Measurements from ENCODE around the gene BAHD1. TPM values are rescaled to one million over a fixed set of nuclear protein-coding genes. Genes with fewer than 3 reads are reported as not detected.

Gene BAHD1
- polyA plus RNA-seq, 1 donor, result 22.8 TPM

- DNase-seq, result no peak
Observed at GRCh38 chr15:40495516-40495915, 54.8 kb downstream of the BAHD1 start.

GRCh38 chr15:40498418-40498817, 57.7 kb downstream of the BAHD1 start:
- DNase-seq, result no peak

GRCh38 chr15:40498891-40499290, 58.1 kb downstream of the BAHD1 start:
- DNase-seq, result no peak

DNA sequence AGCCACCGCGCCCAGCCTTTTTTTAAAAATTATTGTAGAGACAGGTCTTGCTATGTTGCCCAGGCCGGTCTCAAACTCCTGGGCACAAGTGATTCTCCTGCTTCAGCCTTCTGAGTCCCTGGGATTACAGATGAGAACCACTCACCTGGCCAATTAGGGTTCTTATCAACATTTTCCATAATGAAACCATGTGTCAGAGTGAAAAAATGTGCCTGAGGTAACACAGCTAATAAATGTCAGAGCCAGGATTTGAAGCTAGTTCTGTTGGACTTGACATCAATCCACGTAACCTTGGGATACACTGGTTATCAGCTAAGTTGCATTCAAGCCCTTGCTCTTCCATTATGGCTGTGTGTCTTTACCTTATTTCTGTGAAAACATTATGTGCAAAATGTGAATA, 59.2 kb downstream of the BAHD1 start:
- no peak for DNase-seq

- DNase-seq, result no peak
Observed at GRCh38 chr15:40500568-40501330, 60.0 kb downstream of the BAHD1 start.

- no peak for DNase-seq
Observed at GRCh38 chr15:40501487-40501886, 60.7 kb downstream of the BAHD1 start.

- DNase-seq, result peak; percentile 83
Observed at GRCh38 chr15:40506964-40507571, 66.3 kb downstream of the BAHD1 start.

GRCh38 chr15:40508216-40508615, 67.5 kb downstream of the BAHD1 start:
- no peak for DNase-seq

GRCh38 chr15:40510201-40510600, 69.4 kb downstream of the BAHD1 start:
- no peak for DNase-seq

DNA sequence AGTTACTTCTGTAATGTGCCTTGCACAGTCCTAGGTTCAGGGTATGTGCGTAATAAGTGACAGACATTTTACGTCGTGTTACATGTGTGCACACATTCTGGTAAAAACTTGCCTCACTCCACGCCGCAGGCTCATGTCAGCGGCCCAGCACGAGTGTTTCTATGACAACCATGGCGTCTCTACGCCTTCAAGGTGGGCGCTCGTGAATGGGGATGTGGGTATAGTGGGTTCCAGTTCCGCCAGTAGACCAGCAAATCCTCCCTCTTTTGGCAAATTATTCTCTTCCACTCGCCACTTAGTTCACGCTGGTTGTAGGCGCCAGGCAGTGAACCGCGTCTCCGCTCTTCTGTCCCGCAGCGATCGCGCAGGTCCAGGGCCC, 70.3 kb downstream of the BAHD1 start:
- DNase-seq, result peak; percentile 11

DNA sequence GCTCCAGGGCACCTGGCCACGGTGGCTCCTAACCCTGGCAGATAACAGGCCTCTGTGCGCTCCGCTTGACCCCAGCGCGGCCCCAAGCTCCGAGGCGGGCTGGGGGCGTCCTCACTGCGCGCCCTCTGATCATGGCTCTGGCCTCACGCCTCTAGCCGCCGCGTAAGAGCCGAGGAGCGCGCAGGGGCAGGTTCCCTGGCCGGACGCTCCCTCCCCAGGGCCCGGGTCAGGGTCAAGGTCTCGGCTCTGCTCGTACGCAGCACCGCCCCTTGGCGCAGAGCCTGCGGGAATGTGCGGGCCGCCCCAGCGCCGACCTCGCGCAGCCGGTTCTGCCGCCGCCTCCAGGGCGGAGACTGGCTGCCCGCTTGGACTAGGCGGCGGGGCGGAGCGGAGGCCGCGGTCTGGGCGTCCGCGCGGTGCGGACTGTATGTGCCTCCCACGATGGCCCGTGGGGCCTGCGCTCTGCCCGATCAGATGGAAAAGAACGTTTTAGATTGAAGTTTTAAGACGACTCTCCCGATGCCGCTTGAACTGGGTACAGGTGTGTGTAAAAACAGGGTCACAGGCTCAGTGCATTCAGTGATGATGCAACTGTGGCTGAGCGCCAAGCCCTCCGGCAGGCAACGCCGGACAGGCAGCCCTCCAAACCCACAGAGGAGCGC, 70.8 kb downstream of the BAHD1 start:
- DNase-seq, result peak; percentile 50

GRCh38 chr15:40512440-40512839, 71.7 kb downstream of the BAHD1 start:
- no peak for DNase-seq

DNA sequence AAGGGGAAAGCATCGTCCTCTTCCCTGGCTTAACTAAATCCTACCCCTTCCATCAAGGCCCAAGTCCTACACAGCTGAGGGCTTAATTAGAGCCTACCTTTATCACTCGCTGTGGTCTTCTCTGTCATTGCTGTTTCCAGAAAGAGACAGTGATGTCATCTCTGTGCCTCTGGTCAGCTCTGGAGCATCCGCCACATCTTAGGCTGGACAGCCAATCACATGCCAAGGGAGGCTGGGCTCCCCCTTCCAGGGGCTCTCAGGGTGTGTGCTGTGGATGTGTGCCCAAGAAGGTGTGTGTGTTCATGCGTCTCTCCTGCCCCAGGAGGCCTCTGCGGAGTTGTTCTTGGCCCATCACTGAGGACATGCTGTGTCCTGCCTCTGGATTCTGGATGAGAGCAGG, 72.9 kb downstream of the BAHD1 start:
- no peak for DNase-seq

GRCh38 chr15:40516322-40516721, 75.6 kb downstream of the BAHD1 start:
- DNase-seq, result no peak

Other genes with a start within 250 kb of the BAHD1 start
- gene PAK6, start 201.9 kb upstream of the BAHD1 start, polyA plus RNA-seq (ENCODE audit: insufficient read length), result 6.5 TPM
- gene ANKRD63, start 157.9 kb upstream of the BAHD1 start, polyA plus RNA-seq (ENCODE audit: insufficient read length), result 0.17 TPM
- gene PLCB2, start 133.0 kb upstream of the BAHD1 start, polyA plus RNA-seq (ENCODE audit: insufficient read length), result 10.8 TPM
- gene INAFM2, start 117.3 kb upstream of the BAHD1 start, polyA plus RNA-seq (ENCODE audit: insufficient read length), result 15.6 TPM
- 6.3 TPM for gene CCDC9B, start 100.0 kb upstream of the BAHD1 start, polyA plus RNA-seq (ENCODE audit: insufficient read length)
- gene PHGR1, start 89.9 kb upstream of the BAHD1 start, polyA plus RNA-seq (ENCODE audit: insufficient read length), result not detected
- 0.35 TPM for gene DISP2, start 82.7 kb upstream of the BAHD1 start, polyA plus RNA-seq (ENCODE audit: insufficient read length)
- gene KNSTRN, start 58.2 kb upstream of the BAHD1 start, polyA plus RNA-seq (ENCODE audit: insufficient read length), result 46.4 TPM
- 103 TPM for gene IVD, start 35.2 kb upstream of the BAHD1 start, polyA plus RNA-seq (ENCODE audit: insufficient read length)
- gene CHST14, start 30.0 kb downstream of the BAHD1 start, polyA plus RNA-seq (ENCODE audit: insufficient read length), result 31.3 TPM
- gene CCDC32, start 124.1 kb downstream of the BAHD1 start, polyA plus RNA-seq (ENCODE audit: insufficient read length), result 31.8 TPM
- gene RPUSD2, start 128.3 kb downstream of the BAHD1 start, polyA plus RNA-seq (ENCODE audit: insufficient read length), result 9.2 TPM
- gene KNL1, start 153.3 kb downstream of the BAHD1 start, polyA plus RNA-seq (ENCODE audit: insufficient read length), result 32.4 TPM

Data from left kidney (tissue), 2 donors.